HAP-1 (cell line): ENCODE results near the gene PSMG4.

Experiments
- DNase-seq, 2 experiments: peaks; one replicate each; pipeline ENCODE4 v3.0.0-alpha.2; 2016 to 2020; ENCODE audit warnings: low spot score in 2 of 2
- H3K27me3 ChIP-seq: fragments of 250-450 bp; sonication (Bioruptor Pico); 2 replicates; pipeline ENCODE4 v1.5.1; 2020; ENCODE audit warnings: low read depth, mild to moderate bottlenecking, moderate library complexity
- H3K36me3 ChIP-seq: fragments of 250-450 bp; sonication (Bioruptor Pico); replicated peaks from 2 replicates; pipeline ENCODE4 v1.5.1; 2020; ENCODE audit warnings: mild to moderate bottlenecking
- H3K4me1 ChIP-seq: fragments of 250-450 bp; sonication (Bioruptor Pico); 2 replicates; pipeline ENCODE4 v1.5.1; 2020; ENCODE audit warnings: mild to moderate bottlenecking
- H3K4me3 ChIP-seq: fragments of 250-450 bp; sonication (Bioruptor Pico); 2 replicates; pipeline ENCODE4 v1.5.1; 2020; ENCODE audit warnings: mild to moderate bottlenecking, moderate library complexity
- H3K9me3 ChIP-seq: fragments of 250-450 bp; sonication (Bioruptor Pico); 2 replicates; pipeline ENCODE4 v1.5.1; 2020; ENCODE audit warnings: mild to moderate bottlenecking, moderate library complexity
- in situ Hi-C: fragments of 300-500 bp; cut with MboI; formaldehyde crosslinking; loops from 3 replicates; pipeline ENCODE4 v1.14.3; 2020; ENCODE audit warnings: low sequenced_read_pairs, inconsistent platforms, mixed read lengths

PSMG4 gene

DNA sequence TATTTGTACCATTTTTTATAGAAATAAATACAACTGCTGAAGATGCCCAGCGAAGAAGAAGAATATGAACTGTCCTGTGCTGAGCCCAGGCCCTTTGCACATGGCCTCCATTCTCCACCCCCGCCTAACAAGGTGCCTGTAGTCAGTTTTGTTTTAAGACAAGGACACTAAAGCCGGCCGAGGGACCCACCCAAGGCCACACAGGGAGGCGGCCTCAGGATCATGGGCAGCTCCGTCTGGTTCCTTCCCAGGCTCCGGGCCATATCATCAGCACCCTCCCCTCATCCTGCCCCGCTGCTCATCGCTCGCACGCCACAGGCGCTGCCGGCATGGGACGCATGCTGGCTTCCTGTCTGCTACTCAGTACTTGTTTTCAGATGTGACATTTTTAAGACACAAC lies 21.3 kb downstream of the PSMG4 start:
- Histone ChIP-seq H3K27me3 (no peaks in the 10 kb centered on the region), H3K4me3 (no peak overlapping the region), H3K9me3 (no peaks in the 10 kb centered on the region), H3K36me3 (no peaks in the 10 kb centered on the region; the same call in 1 of the 2 replicates), H3K4me1 (no peaks in the 10 kb centered on the region)
- DNase-seq: no peak
- in situ Hi-C loops: no loop called here

DNA sequence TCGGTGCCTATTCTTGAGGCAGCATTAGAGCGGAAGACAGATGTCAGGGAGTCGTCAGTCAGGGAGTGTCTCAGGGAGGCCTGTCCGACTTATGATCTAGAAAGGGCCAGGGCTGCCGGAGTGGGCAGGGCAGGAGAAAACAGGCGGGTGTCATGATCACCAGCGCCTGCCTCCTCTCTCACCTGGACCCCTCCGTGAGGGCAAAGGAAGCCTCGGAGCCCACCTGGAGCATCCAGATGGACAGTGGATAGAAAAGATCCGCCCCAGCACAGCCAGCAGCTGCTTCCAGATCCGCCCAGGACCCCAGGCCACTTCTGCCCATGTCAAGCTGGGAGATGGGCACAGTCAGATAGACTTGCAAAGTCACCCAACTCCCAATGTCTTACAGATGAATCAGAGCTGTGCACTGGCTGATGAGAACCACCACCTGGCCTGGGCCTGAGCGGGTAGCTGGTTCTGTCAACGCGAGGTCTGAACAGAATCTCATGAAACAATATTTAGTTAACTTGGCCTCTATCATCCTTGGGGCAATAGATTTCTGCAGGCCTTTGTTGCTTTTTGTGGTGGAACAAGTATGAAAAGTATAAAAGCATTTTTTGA lies 22.2 kb downstream of the PSMG4 start:
- in situ Hi-C loops: no loop called here
- Histone ChIP-seq H3K36me3 (no peaks in the 10 kb centered on the region; the same call in 1 of the 2 replicates), H3K9me3 (no peaks in the 10 kb centered on the region), H3K4me1 (no peaks in the 10 kb centered on the region), H3K27me3 (no peaks in the 10 kb centered on the region), H3K4me3 (no peak overlapping the region)
- no peak for DNase-seq

- no peaks in the 10 kb centered on the region for H3K4me1 ChIP-seq
- H3K27me3 ChIP-seq: no peaks in the 10 kb centered on the region
- H3K36me3 ChIP-seq: no peaks in the 10 kb centered on the region; the same call in 1 of the 2 replicates
- DNase-seq: no peak
- no peak overlapping the region for H3K4me3 ChIP-seq
- in situ Hi-C loops: no loop called here
- H3K9me3 ChIP-seq: no peaks in the 10 kb centered on the region
Measured at GRCh38 chr6:3281631-3282475, 23.1 kb downstream of the PSMG4 start.

DNA sequence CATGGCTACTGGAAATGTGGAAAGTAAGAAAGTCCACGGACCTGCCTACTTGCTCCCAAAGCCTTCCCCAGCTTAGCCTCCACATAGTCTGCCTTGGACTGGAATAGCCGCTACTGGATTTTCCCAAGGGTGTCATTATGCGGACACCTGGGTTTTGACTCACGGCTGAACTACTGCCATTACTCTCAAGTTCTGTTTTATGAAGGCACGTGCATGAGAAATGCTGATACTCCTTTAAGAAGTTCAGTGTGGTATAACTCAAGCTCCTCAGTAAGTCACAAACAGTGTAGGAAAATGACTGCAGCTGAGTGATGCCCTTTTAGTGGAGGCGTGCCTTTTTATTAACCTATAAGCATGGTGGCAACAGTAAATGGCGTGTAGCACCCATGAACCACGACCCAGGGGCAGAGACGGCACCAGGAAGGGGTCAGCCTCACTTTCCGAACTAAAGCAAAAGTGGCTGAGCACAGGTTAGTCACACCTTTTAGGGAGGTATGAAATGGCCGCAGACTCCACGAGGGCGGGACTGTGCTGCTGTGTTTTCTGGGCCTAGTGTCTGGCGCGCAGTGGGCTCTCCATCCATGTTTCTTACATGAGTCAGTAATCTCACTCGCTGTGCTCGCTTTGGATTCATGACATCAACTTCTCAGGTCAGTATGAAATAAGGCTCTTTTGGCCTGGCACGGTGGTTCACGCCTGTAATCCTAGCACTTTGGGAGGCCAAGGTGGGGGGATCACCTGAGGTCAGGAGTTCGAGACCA lies 23.9 kb downstream of the PSMG4 start:
- Histone ChIP-seq H3K36me3 (no peaks in the 10 kb centered on the region; the same call in 1 of the 2 replicates), H3K4me3 (no peak overlapping the region), H3K4me1 (no peaks in the 10 kb centered on the region), H3K9me3 (no peaks in the 10 kb centered on the region), H3K27me3 (no peaks in the 10 kb centered on the region)
- no peak for DNase-seq
- in situ Hi-C loops: no loop called here

DNA sequence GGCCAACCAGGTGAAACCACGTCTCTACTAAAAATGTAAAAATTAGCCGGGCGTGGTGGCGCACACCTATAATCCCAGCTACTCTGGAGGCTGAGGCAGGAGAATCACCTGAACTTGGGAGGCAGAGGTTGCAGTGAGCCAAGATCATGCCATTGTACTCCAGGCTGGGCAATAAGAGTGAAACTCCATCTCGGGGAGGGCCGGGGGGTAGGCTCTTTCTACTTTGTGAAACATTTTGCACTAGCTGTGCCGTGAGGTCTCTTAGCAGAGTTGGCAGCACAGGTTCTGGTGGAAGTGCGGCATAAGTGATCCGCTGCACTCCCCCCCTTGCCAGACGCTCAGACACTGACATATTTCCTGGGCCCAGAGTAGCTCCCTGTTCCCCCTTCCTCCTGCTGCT lies 24.5 kb downstream of the PSMG4 start:
- DNase-seq: no peak
- no peaks in the 10 kb centered on the region for H3K27me3 ChIP-seq
- H3K9me3 ChIP-seq: no peaks in the 10 kb centered on the region
- in situ Hi-C loops: no loop called here
- no peaks in the 10 kb centered on the region for H3K4me1 ChIP-seq
- H3K4me3 ChIP-seq: no peak overlapping the region
- H3K36me3 ChIP-seq: no peaks in the 10 kb centered on the region; the same call in 1 of the 2 replicates

DNA sequence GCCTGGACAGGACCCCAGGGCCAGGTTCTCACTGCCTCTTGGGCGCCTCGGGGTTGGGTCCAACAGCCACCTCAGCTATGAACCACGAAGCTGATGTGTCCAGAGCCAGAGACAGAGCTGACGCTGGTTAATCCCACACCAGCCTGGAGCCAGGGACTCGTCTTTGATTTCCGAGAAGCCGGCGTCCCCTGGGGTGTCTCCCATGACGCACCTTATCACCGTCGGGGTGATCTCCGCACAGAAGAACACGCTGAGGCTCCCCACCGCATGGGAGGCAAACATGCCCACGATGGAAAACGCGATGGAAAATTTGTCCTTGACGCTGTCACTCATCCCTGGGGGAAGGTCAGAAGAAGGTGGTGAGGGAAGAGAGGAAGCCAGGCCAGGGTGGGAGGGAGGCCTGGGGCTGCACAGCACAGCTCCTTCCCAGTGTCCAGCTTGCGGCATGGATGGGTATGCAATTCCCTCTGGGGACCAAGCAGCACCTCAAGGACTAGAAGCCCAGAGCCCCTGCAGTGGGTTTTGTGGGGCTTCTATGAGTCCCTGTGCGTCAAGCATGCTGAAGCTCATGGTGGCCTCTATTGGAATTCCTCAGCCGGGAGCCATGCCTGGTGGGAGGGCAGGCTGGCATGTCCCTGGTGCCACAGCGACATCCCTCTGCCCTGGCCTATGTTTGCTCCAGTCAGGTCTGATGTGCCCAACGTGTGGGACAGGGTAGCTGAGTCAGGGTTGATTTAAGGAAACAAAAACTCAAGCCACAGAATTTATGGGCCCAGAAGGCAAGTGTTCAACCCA lies 25.1 kb downstream of the PSMG4 start:
- no peaks in the 10 kb centered on the region for H3K4me1 ChIP-seq
- no peak for DNase-seq
- no peak overlapping the region for H3K4me3 ChIP-seq
- in situ Hi-C loops: no loop called here
- no peaks in the 10 kb centered on the region; the same call in 1 of the 2 replicates for H3K36me3 ChIP-seq
- no peaks in the 10 kb centered on the region for H3K27me3 ChIP-seq
- no peaks in the 10 kb centered on the region for H3K9me3 ChIP-seq

DNA sequence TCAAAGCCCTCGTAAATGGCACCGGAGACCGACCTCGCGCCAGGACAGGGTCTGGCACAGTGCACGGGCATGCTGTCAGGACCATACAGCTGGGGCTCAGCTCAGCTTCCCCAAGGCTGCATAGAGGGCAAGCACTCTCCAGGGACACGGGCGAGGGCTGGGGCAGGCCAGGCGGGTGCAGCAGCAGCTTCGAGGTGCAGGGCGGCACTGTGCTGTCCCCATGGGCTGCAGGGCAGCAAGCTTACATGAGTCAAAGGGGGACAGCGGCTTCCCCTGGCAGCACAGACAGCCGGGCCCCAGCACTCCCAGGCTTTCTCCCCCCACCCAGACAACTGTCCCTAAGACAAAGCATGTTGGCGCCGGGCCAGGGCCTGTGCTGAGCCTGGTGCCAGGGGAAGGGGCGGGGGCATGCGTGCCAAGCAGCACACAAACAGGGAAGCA lies 25.7 kb downstream of the PSMG4 start:
- no peaks in the 10 kb centered on the region; the same call in 1 of the 2 replicates for H3K36me3 ChIP-seq
- H3K27me3 ChIP-seq: no peaks in the 10 kb centered on the region
- H3K4me3 ChIP-seq: no peak overlapping the region
- no peaks in the 10 kb centered on the region for H3K9me3 ChIP-seq
- in situ Hi-C loops: no loop called here
- DNase-seq: no peak
- no peaks in the 10 kb centered on the region for H3K4me1 ChIP-seq

GRCh38 chr6:3285049-3285639 lies 26.4 kb downstream of the PSMG4 start:
- Histone ChIP-seq H3K4me3 (no peak overlapping the region), H3K27me3 (no peaks in the 10 kb centered on the region), H3K4me1 (no peaks in the 10 kb centered on the region), H3K36me3 (no peaks in the 10 kb centered on the region; the same call in 1 of the 2 replicates), H3K9me3 (no peaks in the 10 kb centered on the region)
- in situ Hi-C loops: no loop called here
- no peak for DNase-seq

- Histone ChIP-seq H3K9me3 (no peaks in the 10 kb centered on the region), H3K36me3 (peaks cover 2% of the 10 kb centered on the region; the same call in 1 of the 2 replicates), H3K4me3 (no peak overlapping the region), H3K27me3 (no peaks in the 10 kb centered on the region), H3K4me1 (no peaks in the 10 kb centered on the region)
- DNase-seq: no peak
- in situ Hi-C loops: no loop called here
Measured at GRCh38 chr6:3285732-3286131, 27.0 kb downstream of the PSMG4 start.

GRCh38 chr6:3286641-3287171 lies 28.0 kb downstream of the PSMG4 start:
- DNase-seq: no peak
- no peak overlapping the region for H3K4me3 ChIP-seq
- H3K36me3 ChIP-seq: peaks cover 3% of the 10 kb centered on the region; the same call in 1 of the 2 replicates
- no peaks in the 10 kb centered on the region for H3K9me3 ChIP-seq
- in situ Hi-C loops: no loop called here
- no peaks in the 10 kb centered on the region for H3K4me1 ChIP-seq
- no peaks in the 10 kb centered on the region for H3K27me3 ChIP-seq

DNA sequence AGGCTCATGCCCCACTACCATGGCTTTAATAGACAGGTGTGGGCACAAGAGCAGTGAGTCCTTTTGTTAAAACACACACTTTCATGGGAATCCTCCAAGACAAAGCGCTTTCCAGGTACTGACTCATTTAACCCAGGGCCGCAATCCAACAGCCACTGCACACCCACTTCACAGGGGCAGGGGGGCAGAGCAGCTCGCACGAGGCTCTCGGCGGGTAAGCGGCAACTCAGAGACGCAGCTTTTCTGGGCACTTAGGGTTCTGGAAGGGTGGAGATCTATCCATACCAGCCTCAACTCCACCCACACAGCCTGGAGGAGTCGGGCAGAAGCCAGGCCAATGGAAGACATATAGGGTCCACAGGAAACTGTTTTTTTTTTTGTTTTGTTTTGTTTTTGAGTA lies 28.6 kb downstream of the PSMG4 start:
- Histone ChIP-seq H3K27me3 (no peaks in the 10 kb centered on the region), H3K4me1 (no peaks in the 10 kb centered on the region), H3K36me3 (peaks cover 3% of the 10 kb centered on the region; the same call in 1 of the 2 replicates), H3K9me3 (no peaks in the 10 kb centered on the region), H3K4me3 (no peak overlapping the region)
- DNase-seq: no peak
- in situ Hi-C loops: no loop called here

GRCh38 chr6:3287976-3288707 lies 29.4 kb downstream of the PSMG4 start:
- Histone ChIP-seq H3K4me3 (no peak overlapping the region), H3K9me3 (no peaks in the 10 kb centered on the region), H3K27me3 (no peaks in the 10 kb centered on the region), H3K36me3 (peaks cover 3% of the 10 kb centered on the region; the same call in 1 of the 2 replicates), H3K4me1 (no peaks in the 10 kb centered on the region)
- no peak for DNase-seq
- in situ Hi-C loops: no loop called here
